Heart left ventricle (tissue), 13 donors: ENCODE data around the gene MAP4K4.
"Not testable (repeated sequence)": the region's sequence is repeated elsewhere in the genome, so short reads cannot be mapped to it uniquely, and the experiment has no call there.

Experiments
- CTCF ChIP-seq, 12 donors: fragments of 200-600 bp; sonication (generic) in 4 of 12; IDR thresholded peaks; one replicate each; pipeline versions ENCODE4 v1.5.0 to v1.8.0; 2018 to 2022; ENCODE audit warnings: antibody characterized with exemption in 12 of 12, mild to moderate bottlenecking in 5 of 12
- POLR2A ChIP-seq, 2 donors: fragments of 450-650 bp; IDR thresholded peaks; one replicate each; pipeline ENCODE4 v1.6.1; 2017; ENCODE audit warnings: antibody characterized with exemption in 2 of 2, mild to moderate bottlenecking in 2 of 2, moderate library complexity in 2 of 2
- donor health status: ischemic (EF 13 %, LVEDD 7.1; RV severe dilation, severe dysfunction).
- donor health status: DM: no; HTN: yes; CAD: no.
- donor health status: DM: no; HTN: no; CAD: no.
- donor health status: ischemic (EF 25% LVEDD 6.9; RV normal size, moderate dysfunction).
- donor health status: ischemic (EF 25% LVEDD 5.7; RV mildly dilated, moderate dysfunction).
- donor health status: ischemic (EF 35%, LVEDD 5.7; RV mildly dilated, moderate dysfunction).
- donor health status: nonischemic (EF 11% LVEDD 7.7; RV severe dilation, severe dysfunction).
- donor health status: DM: yes; HTN: yes; CAD: no.
- donor health status: PGD.
- donor health status: ischemic (EF 29% LVEDD 5.4; RV normal size, mild dysfunction).
- donor health status: nonischemic (EF 23%, LVEDD 6.1; RV moderate dilation, normal function).

GRCh38 chr2:101769726-101770125 is 72.2 kb downstream of the MAP4K4 start:
- TF ChIP-seq POLR2A, CTCF (IDR thresholded peaks at IDR 0.05): not testable (repeated sequence)
